ENCODE measurements around the gene JAML. TPM values are rescaled to one million over a fixed set of nuclear protein-coding genes. Genes with fewer than 3 reads are reported as not detected.
A peak's percentile ranks its signal among the peaks of the same experiment; 100 is the strongest.

JAML gene
- total RNA-seq, 2 donors from 2014 or later, result 2.3 to 8.5 TPM

DNA sequence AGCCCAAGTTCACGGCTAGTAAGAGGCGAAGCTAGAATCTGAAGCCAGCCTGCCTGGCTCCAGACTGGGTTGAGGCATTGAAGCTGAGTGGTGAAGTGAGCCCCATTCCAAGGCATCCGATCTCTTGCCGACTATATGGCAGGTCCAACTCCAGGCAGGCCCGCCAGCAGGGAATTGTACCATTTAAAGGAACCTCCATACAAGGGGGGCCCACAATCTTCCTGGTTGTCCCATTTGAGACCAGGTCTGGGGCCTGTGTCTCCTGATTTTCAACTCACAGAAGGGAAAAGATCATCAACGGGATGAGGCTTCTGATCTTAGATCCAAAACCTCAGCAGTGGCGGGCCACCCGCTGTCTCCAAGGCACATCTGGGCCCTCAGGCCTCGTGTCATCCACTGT is 52.5 kb downstream of the JAML start:
- Histone ChIP-seq H3K4me1 (replicated peaks) (no peaks in the 10 kb centered on the region), H3K9me3 (no peaks in the 10 kb centered on the region), H3K27me3 (replicated peaks; ENCODE audit: insufficient read depth) (no peaks in the 10 kb centered on the region), H3K4me3 (no peak overlapping the region), H3K27ac (no peak overlapping the region), H3K36me3 (no peaks in the 10 kb centered on the region)
- no peak for DNase-seq (ENCODE audit: low spot score)
- no peak for TF ChIP-seq CTCF (IDR thresholded peaks at IDR 0.05)
- no peak for TF ChIP-seq POLR2AphosphoS5 (IDR thresholded peaks at IDR 0.05)
- no peak for TF ChIP-seq POLR2A (IDR thresholded peaks at IDR 0.05)
- 82% methylated on average over 9 of the region's 9 CpGs for WGBS
- intact Hi-C loops (cut with DNase I), result no loop called here

GRCh38 chr11:118171269-118172062 is 53.3 kb downstream of the JAML start:
- intact Hi-C loops (cut with DNase I), result loop anchor here (1.0 kb wide), 1 partner anchor 26 kb away; no protein-coding TSS in a partner anchor
- TF ChIP-seq POLR2A (IDR thresholded peaks at IDR 0.05) (no peak), CTCF (IDR thresholded peaks at IDR 0.05) (peak; percentile 77 to 91 (median 86)), POLR2AphosphoS5 (IDR thresholded peaks at IDR 0.05) (peak; percentile 60)
- peak; percentile 69 for DNase-seq (ENCODE audit: low spot score)
- H3K4me1 ChIP-seq (replicated peaks), result no peaks in the 10 kb centered on the region
- WGBS, result 6% methylated on average over 27 of the region's 29 CpGs
- H3K27ac ChIP-seq, result no peak overlapping the region
- H3K4me3 ChIP-seq, result no peak overlapping the region
- H3K27me3 ChIP-seq (replicated peaks; ENCODE audit: insufficient read depth), result no peaks in the 10 kb centered on the region
- no peaks in the 10 kb centered on the region for H3K36me3 ChIP-seq
- H3K9me3 ChIP-seq, result no peaks in the 10 kb centered on the region

GRCh38 chr11:118170882-118171268 is 53.9 kb downstream of the JAML start:
- Histone ChIP-seq H3K27me3 (replicated peaks; ENCODE audit: insufficient read depth) (no peaks in the 10 kb centered on the region), H3K9me3 (no peaks in the 10 kb centered on the region), H3K4me1 (replicated peaks) (no peaks in the 10 kb centered on the region), H3K27ac (no peak overlapping the region), H3K36me3 (no peaks in the 10 kb centered on the region), H3K4me3 (no peak overlapping the region)
- WGBS, result 61% methylated on average over 8 of the region's 8 CpGs
- intact Hi-C loops (cut with DNase I), result loop anchor here (1.0 kb wide), 1 partner anchor 26 kb away; no protein-coding TSS in a partner anchor
- TF ChIP-seq POLR2AphosphoS5 (IDR thresholded peaks at IDR 0.05), result no peak
- TF ChIP-seq POLR2A (IDR thresholded peaks at IDR 0.05), result no peak
- no peak for TF ChIP-seq CTCF (IDR thresholded peaks at IDR 0.05)
- DNase-seq (ENCODE audit: low spot score), result no peak

GRCh38 chr11:118170231-118170630 is 54.6 kb downstream of the JAML start:
- H3K4me3 ChIP-seq, result no peak overlapping the region
- no peaks in the 10 kb centered on the region for H3K36me3 ChIP-seq
- no peaks in the 10 kb centered on the region for H3K27me3 ChIP-seq (replicated peaks; ENCODE audit: insufficient read depth)
- H3K4me1 ChIP-seq (replicated peaks), result no peaks in the 10 kb centered on the region
- 82% methylated on average over 9 of the region's 9 CpGs for WGBS
- intact Hi-C loops (cut with DNase I), result no loop called here
- no peaks in the 10 kb centered on the region for H3K9me3 ChIP-seq
- no peak for TF ChIP-seq POLR2AphosphoS5 (IDR thresholded peaks at IDR 0.05)
- TF ChIP-seq POLR2A (IDR thresholded peaks at IDR 0.05), result no peak
- TF ChIP-seq CTCF (IDR thresholded peaks at IDR 0.05), result no peak
- DNase-seq (ENCODE audit: low spot score), result no peak
- H3K27ac ChIP-seq, result no peak overlapping the region
